HG03342 (cell line): Measurements from ENCODE around the gene TP53I11.

ENCODE experiments used
- ATAC-seq: cut with Tn5 transposase; IDR thresholded peaks from one replicate; pipeline ENCODE4 v1.9.1; 2021; ENCODE audit warnings: mild to moderate bottlenecking, moderate library complexity; ENCODE audit not compliant: unreplicated experiment

The TP53I11 gene

DNA sequence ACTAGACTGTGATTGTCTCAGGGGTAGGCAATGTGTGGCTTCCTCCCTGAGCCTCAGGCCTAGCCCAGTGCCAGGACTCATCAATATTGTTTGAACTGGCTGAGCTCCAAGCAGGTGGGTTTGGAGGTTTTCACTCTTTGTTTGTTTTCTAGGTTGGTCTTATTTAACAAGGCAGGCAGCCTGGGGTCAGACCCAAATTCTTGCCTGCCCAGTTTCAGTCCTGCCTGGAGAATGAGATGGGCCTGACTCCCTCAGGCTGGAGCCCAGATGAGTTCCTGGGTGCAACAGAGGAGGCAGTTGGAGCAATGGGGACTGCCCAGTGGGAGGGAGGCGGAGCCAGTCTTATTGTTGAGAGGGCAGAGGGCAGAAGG, 28.3 kb upstream of the TP53I11 start:
- no peak for ATAC-seq

DNA sequence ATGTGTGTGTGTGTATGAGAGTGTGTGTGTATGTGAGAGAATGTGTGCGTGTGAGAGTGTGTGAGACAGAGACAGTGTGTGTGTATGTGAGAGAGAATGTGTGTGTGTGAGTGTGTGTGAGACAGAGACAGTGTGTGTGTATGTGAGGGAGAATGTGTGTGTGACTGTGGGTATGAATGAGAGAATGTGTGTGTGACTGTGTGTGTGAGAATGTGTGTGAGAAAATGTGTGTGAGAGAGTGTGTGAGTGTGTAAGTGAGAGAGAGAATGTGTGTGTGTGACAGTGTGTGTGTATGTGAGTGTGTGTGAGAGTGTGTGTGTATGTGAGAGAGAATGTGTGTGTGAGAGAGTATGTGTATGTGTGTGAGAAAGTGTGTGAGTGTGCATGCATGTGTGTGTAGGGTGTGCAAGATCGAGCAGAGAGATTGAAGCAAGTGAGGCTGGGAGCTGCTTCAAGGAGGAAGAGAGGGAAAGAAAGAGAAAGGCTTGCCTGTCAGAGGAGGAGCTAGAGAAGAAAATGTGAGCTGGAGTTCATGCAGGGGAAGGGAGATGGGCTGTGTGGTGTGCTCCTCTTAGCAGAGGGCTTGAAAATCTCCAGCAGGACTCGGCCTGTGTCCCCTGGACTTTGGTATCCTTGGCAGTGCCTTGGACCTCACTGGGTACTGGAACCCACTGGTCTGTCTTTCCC, 27.7 kb upstream of the TP53I11 start:
- ATAC-seq, result no peak

GRCh38 chr11:44977493-44977984, 26.9 kb upstream of the TP53I11 start:
- no peak for ATAC-seq

- ATAC-seq, result no peak
These were observed 25.9 kb upstream of the TP53I11 start for GRCh38 chr11:44976576-44976975.

DNA sequence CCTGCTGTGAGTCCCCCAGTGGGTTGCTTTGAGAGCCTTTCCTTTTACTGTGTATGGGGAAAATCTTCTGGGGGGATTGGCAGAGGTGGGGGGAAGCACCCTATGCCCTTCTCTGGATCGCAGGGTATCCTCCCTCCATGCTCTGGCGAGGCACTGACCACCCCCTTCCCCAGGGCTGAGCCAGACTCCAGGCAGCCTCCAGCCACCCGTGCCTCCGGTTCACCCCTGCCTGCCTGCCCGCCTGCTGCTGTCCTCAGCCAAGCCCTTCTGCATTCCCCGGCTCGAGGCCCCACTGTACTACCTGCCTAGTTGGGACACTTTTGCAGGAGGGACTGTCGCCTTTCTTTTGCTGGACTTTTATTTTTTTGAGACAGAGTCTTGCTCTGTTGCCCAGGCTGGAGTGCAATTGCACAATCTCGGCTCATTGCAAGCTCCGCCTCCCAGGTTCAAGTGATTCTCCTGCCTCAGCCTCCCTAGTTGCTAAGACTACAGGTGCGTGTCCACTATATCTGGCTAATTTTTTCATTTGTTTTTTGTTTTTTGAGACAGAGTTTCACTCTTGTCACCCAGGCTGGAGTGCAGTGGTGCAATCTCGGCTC, 23.8 kb upstream of the TP53I11 start:
- ATAC-seq, result no peak

GRCh38 chr11:44973632-44974401, 23.1 kb upstream of the TP53I11 start:
- ATAC-seq, result no peak

- no peak for ATAC-seq
These were observed 22.2 kb upstream of the TP53I11 start for GRCh38 chr11:44972746-44973435.

- ATAC-seq, result no peak
These were observed 20.5 kb upstream of the TP53I11 start for GRCh38 chr11:44971185-44971584.

DNA sequence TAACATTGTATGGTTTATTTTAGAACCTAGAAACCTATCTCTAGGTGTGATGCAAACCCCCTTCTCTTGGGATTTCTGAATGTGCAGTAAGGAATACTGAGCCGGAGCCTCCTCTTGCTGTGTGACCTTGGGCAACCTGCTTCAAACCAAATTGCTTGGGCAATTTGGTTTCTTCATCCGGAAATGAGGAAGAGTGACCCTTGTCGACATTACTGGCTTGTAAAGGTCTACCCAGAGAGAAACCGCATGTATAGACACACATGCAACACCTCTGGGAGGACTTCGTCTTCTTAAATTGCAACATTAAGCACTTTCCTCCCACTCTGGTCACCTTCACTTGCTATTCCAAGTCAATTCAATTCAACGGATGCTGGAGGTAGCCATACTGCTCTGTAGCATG, 19.6 kb upstream of the TP53I11 start:
- no peak for ATAC-seq

DNA sequence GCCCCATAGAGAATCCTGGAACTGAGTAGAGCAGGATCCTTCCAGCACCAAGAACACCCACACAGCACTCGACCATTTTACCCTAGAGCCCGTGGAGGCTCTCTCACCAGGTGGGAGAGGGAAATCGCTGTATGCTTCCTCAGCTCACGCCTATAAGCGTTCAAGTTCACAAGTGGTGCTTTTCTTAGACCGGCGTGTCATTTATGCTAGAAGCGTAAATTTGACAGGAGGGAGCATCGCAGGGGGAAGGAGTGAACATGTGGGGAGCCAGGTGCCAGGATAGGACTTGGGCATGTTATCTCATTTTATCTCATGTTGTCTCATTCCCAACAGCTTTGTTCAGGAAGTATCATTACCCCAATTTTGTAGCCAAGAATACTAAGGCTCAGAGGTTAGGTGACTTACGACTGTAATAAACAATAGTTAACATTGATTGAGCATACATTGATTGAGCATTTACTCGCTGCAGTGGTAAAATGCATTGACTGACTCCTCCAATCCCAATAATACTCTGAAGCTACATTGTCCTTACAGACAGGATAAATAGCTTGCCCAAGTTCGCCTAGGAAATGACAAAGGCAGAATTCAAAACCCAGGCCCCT, 19.1 kb upstream of the TP53I11 start:
- no peak for ATAC-seq

GRCh38 chr11:44968510-44968909, 17.8 kb upstream of the TP53I11 start:
- no peak for ATAC-seq

- no peak for ATAC-seq
These were observed 17.3 kb upstream of the TP53I11 start for GRCh38 chr11:44967930-44968496.

DNA sequence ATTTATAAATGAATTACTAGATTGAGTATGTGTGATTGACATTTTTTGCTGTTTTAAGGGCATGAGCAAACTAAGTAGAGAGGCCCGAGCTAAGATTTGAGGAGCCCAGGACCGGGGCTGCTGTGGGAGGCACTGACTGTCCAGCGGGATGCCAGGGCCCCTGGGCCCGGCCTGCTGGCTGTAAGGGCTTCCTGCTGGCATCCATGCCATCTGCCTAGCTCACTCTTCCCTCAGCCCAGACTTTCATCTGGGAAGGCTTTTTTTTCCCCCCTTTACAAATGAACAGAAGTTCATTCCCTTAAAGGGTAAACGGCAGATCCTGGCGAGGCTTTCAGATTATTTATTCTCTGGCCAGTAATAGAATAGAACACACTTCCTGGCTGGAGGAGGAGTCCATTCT, 16.0 kb upstream of the TP53I11 start:
- no peak for ATAC-seq

GRCh38 chr11:44964526-44965209, 14.0 kb upstream of the TP53I11 start:
- ATAC-seq, result no peak

DNA sequence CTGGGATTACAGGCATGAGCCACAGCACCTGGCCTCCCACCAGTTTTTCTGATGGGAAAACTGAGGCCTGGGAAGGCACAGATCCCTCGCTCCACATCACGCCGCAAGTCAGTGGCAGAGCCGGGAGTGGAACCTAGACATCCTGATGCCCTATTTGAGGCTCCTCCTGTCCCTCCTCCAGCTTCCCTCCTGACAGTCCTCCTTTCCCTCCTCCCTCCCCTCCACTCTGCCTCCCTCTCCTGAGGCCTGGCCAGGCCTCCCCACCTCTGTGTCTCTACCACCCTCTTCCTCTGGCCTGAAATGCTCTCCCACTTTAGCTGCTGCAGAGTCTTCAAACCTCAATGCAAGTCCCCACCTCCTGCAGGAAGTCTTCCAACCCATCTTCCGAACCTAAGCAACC, 13.3 kb upstream of the TP53I11 start:
- no peak for ATAC-seq

GRCh38 chr11:44963136-44963535, 12.5 kb upstream of the TP53I11 start:
- ATAC-seq, result no peak

- ATAC-seq, result no peak
These were observed 11.8 kb upstream of the TP53I11 start for GRCh38 chr11:44962464-44962863.

GRCh38 chr11:44960200-44960845, 9.6 kb upstream of the TP53I11 start:
- ATAC-seq, result no peak

DNA sequence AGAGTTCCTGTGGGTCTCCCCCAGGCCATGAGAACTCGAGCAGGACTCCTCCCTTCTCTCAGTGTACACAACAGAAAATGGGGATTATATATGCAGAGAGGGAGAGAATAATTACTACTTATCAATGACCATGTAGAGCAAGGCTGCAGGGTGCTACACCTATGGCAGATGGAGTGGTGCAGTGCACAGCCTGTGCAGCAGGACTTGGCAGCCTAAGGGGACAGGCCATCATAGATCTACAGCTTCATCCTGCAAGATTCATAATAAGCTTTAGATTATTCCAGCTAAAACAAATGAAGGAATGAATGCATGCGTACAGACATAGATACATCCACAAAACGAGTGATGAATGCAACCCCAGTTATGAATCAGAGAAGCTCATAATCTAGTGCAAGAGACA, 8.4 kb upstream of the TP53I11 start:
- ATAC-seq, result no peak
